Lower leg skin (tissue), 4 donors: ENCODE measurements around the gene NPC1. TPM values are rescaled to one million over a fixed set of nuclear protein-coding genes. Genes with fewer than 3 reads are reported as not detected.

Experiments used
- DNase-seq, 2 donors: peaks; one replicate each; pipeline ENCODE4 v3.0.0-alpha.2; 2019; ENCODE audit warnings: low spot score in 2 of 2
- H3K4me3 ChIP-seq: fragments of 200-600 bp; sonication (generic); 2 replicates; pipeline ENCODE4 v1.5.1; 2017; ENCODE audit warnings: mild to moderate bottlenecking, low read depth; ENCODE audit not compliant: poor library complexity, severe bottlenecking
- CTCF ChIP-seq, 3 donors: fragments of 450-650 bp; IDR thresholded peaks; one replicate each; pipeline ENCODE4 v1.5.1; 2016; ENCODE audit warnings: antibody characterized with exemption in 3 of 3, mild to moderate bottlenecking in 3 of 3, moderate library complexity in 2 of 3
- POLR2A ChIP-seq, 2 donors: fragments of 450-650 bp; IDR thresholded peaks; one replicate each; pipeline ENCODE4 v1.6.1; 2016 to 2017; ENCODE audit warnings: antibody characterized with exemption in 2 of 2, mild to moderate bottlenecking in 1 of 2, moderate library complexity in 1 of 2
- WGBS, 2 donors: methylation state at CpG; one replicate each; pipeline ENCODE4 v1.1.5; 2018; 5-methylcytosine and 5-hydroxymethylcytosine counted together
- intact Hi-C: fragments of 100-400 bp; cut with DNase I; formaldehyde crosslinking; loops from one replicate; pipeline ENCODE4 v1.15.0; 2023; ENCODE audit warnings: low total_unique reads
- total RNA-seq, 4 donors: library from RNA; depleted of rRNA; stranded (reverse); fragments of >200 nt; gene quantifications; one replicate each; pipeline ENCODE4 v1.1.0, GENCODE V29; 2016

The NPC1 gene
- total RNA-seq, 4 donors from 2014 or later, result 75.1 to 114 (median 100) TPM

GRCh38 chr18:23485386-23485785 lies 100.9 kb downstream of the NPC1 start:
- no peak for TF ChIP-seq POLR2A (IDR thresholded peaks at IDR 0.05)
- no peak for TF ChIP-seq CTCF (IDR thresholded peaks at IDR 0.05)
- intact Hi-C loops, result no loop called here
- H3K4me3 ChIP-seq, result no peak overlapping the region
- WGBS, 2 donors, result 89 to 94% methylated on average over 7 of the region's 7 CpGs
- no peak for DNase-seq

- TF ChIP-seq POLR2A (IDR thresholded peaks at IDR 0.05), result no peak
- WGBS, 2 donors, result 38 to 43% methylated on average over 8 of the region's 8 CpGs
- no peak for DNase-seq
- intact Hi-C loops, result no loop called here
- H3K4me3 ChIP-seq, result no peak overlapping the region
Measured at GRCh38 chr18:23484561-23485182, 101.6 kb downstream of the NPC1 start.

Other genes starting within 250 kb of the NPC1 start
- 100 to 1,000 TPM in 2 of 4 donors, 10 to 100 TPM in 2; 74.2 to 131 (median 98.7) TPM for gene RIOK3, start 133.2 kb downstream of the NPC1 start, total RNA-seq
- 10 to 100 TPM; 16.6 to 33.1 (median 25.4) TPM for gene RMC1, start 83.0 kb downstream of the NPC1 start, total RNA-seq
- gene ANKRD29, start 76.4 kb upstream of the NPC1 start, total RNA-seq, result 1 to 10 TPM in 3 of 4 donors, under 1 TPM in 1; 0.99 to 4.4 (median 1.8) TPM
- 100 to 1,000 TPM; 155 to 456 (median 173) TPM for gene LAMA3, start 102.9 kb upstream of the NPC1 start, total RNA-seq